Smooth muscle cell (in vitro differentiated cells): Measurements from ENCODE around the gene CBL. TPM values are rescaled to one million over a fixed set of nuclear protein-coding genes. Genes with fewer than 3 reads are reported as not detected.

Experiments used
- DNase-seq: peaks from one replicate; lab custom pipeline; 2025; ENCODE audit not compliant: unreplicated experiment; lab: John Stamatoyannopoulos, UW
- H2AFZ ChIP-seq: fragments of 200-600 bp; sonication (generic); 2 replicates; pipeline ENCODE4 v1.6.0; 2016; ENCODE audit warnings: antibody characterized with exemption, low read depth, mild to moderate bottlenecking
- H3F3A ChIP-seq: fragments of 200-600 bp; sonication (generic); 2 replicates; pipeline ENCODE4 v1.6.0; 2017; ENCODE audit warnings: antibody characterized with exemption, low read depth
- H3K27ac ChIP-seq: fragments of 200-600 bp; sonication (generic); 2 replicates; pipeline ENCODE4 v1.5.1; 2016; ENCODE audit warnings: low read depth, mild to moderate bottlenecking
- H3K27me3 ChIP-seq: fragments of 200-600 bp; sonication (generic); 2 replicates; pipeline ENCODE4 v1.6.1; 2016; ENCODE audit warnings: low read depth, mild to moderate bottlenecking
- H3K36me3 ChIP-seq: fragments of 200-600 bp; sonication (generic); 2 replicates; pipeline ENCODE4 v1.5.1; 2016; ENCODE audit warnings: low read depth
- H3K4me1 ChIP-seq: fragments of 200-600 bp; sonication (generic); 2 replicates; pipeline ENCODE4 v1.5.1; 2016; ENCODE audit warnings: low read depth
- H3K4me2 ChIP-seq: fragments of 200-600 bp; sonication (generic); 2 replicates; pipeline ENCODE4 v1.6.0; 2016; ENCODE audit warnings: mild to moderate bottlenecking
- H3K4me3 ChIP-seq: fragments of 200-600 bp; sonication (generic); 2 replicates; pipeline ENCODE4 v1.5.1; 2016; ENCODE audit warnings: mild to moderate bottlenecking
- H3K79me2 ChIP-seq: fragments of 200-600 bp; sonication (generic); 2 replicates; pipeline ENCODE4 v1.6.0; 2016; ENCODE audit warnings: low read depth, mild to moderate bottlenecking
- H3K9ac ChIP-seq: fragments of 200-600 bp; sonication (generic); 2 replicates; pipeline ENCODE4 v1.6.0; 2016; ENCODE audit warnings: low read depth
- H3K9me3 ChIP-seq: fragments of 200-600 bp; sonication (generic); replicated peaks from 2 replicates; pipeline ENCODE4 v1.5.1; 2016; ENCODE audit warnings: low read depth
- H4K20me1 ChIP-seq: fragments of 200-600 bp; sonication (generic); 2 replicates; pipeline ENCODE4 v1.6.0; 2016; ENCODE audit warnings: low read depth
- CTCF ChIP-seq: fragments of 200-600 bp; sonication (generic); IDR thresholded peaks from 2 replicates; pipeline ENCODE4 v1.5.1; 2017; ENCODE audit warnings: borderline replicate concordance, mild to moderate bottlenecking, antibody characterized with exemption; ENCODE audit not compliant: insufficient read depth, poor library complexity, severe bottlenecking
- WGBS: methylation state at CpG from one replicate; pipeline ENCODE4 v1.1.7; 2016; ENCODE audit warnings: low lambda C conversion rate; 5-methylcytosine and 5-hydroxymethylcytosine counted together
- polyA plus RNA-seq: library from polyadenylated mRNA; unstranded; fragments of >200 nt; fragmentation: Nextera tagmentation; extraction: Ambion mirVana; gene quantifications from 2 replicates; pipeline ENCODE4 v1.2.1, GENCODE V29; 2016
- total RNA-seq: library from RNA; depleted of rRNA; stranded (reverse); fragments of >200 nt; gene quantifications from 2 replicates; pipeline ENCODE4 v1.2.3, GENCODE V29; 2014

The CBL gene
- total and polyA plus RNA-seq, 2 experiments from 2014 or later = 5.0 to 18.9 TPM

DNA sequence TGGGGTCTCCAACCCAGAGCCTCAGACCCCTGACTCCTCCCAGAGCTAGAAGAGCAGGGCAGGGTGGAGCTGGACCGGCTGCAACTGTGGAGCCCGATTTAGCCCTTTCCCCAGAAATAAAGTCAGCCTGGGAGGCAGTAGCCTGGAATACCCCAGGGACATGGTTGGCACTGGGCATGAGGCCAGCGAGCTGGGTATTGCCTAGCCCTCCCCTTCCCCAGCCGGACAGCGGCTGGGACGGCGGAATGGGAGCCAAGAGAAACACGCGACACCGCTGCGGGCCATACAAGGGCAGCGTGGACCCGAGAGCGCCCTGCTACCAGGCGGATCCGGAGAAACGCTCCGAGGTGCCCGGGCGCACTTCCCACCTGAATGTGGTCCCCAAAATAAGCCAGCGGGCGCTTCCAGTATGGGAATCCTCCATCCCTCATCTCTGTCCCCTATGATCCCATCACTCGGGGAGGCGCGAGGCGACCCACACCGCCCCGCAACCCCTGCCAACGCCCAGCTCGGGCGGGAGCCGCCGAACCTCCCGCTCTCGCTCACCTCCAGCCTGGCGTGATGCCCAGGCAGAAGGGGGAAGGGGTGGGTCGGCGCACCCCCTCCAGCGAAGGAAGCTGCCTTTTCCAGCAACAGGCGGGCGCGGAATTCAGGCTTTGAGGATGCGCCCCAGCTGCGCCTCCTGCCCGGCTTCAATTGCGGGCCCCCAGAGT, 110.0 kb downstream of the CBL start:
- Histone ChIP-seq H3K79me2 (no peaks in the 10 kb centered on the region), H3K36me3 (no peaks in the 10 kb centered on the region), H3K27ac (no peak overlapping the region), H4K20me1 (no peaks in the 10 kb centered on the region), H3K4me2 (peak overlapping the region; percentile 100), H3K27me3 (no peaks in the 10 kb centered on the region), H3K4me1 (peaks cover 58% of the 10 kb centered on the region), H3K9me3 (no peaks in the 10 kb centered on the region), H3K9ac (peak overlapping the region; percentile 43), H2AFZ (peak overlapping the region; percentile 77), H3F3A (peaks cover 31% of the 10 kb centered on the region), H3K4me3 (peak overlapping the region; percentile 73)
- 2% methylated on average over 39 of the region's 46 CpGs for WGBS
- no peak for DNase-seq
- no peak for TF ChIP-seq CTCF

DNA sequence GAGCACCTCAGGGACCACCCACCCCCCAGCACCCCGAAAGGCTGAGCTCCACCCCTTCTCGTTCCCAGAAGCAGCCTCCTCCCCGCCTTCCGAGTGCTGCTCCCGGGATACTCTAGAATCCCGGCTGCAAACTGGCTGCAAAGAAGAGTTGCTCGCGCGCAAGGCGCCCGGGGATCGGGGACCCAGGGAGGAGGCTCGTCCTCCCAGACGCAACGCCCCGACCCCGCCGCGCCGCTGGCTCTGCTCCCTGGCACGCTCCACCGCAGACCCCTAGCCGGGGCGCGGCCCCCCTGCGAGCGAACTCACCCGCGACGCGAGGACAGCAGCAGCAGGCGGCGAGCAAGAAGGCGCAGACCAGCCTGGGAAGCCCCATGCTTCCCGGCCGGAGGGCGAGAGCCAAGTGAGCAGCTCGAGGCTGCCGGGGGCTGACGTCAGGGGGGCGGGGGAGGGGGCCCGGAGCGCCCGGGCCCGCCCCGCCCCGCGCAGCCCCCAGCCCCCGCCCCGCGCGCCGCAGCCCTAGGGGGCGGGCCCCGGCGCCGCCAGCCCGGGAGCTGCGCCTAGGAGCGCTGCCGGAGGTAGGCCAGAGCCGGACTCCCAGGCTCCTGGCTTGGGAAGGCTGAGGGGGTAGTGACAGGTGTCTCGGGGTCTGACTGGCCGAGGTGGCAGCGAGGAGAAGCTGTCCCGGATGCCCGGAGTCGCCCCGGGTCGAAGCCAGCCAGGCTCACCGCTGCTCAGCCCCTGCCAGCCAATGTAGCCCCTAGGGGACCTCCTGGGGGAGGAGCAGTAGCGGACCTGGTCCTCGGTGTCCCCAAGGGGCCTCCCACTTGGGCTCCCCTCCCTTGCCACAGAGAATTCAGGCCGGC, 110.8 kb downstream of the CBL start, which contains the start of gene MCAM:
TSS of gene MCAM (minus strand) at position 402 of the 863 bp plus-strand sequence. CDS start at position 373, 29 bp downstream.
- H3K36me3 ChIP-seq = no peaks in the 10 kb centered on the region
- peaks cover 61% of the 10 kb centered on the region for H3K4me1 ChIP-seq
- peak within 1 kb of the TSS; percentile 43 for H3K9ac ChIP-seq
- H3K27ac ChIP-seq = peak within 1 kb of the TSS; percentile 69
- H3K4me2 ChIP-seq = peak within 1 kb of the TSS; percentile 100
- H2AFZ ChIP-seq = peak within 1 kb of the TSS; percentile 77
- TF ChIP-seq CTCF = peak; percentile 4
- no peak for DNase-seq
- H3K4me3 ChIP-seq = peak within 1 kb of the TSS; percentile 73
- H4K20me1 ChIP-seq = no peaks in the 10 kb centered on the region
- H3F3A ChIP-seq = peaks cover 34% of the 10 kb centered on the region
- H3K27me3 ChIP-seq = no peaks in the 10 kb centered on the region
- WGBS = 2% methylated on average over 61 of the region's 74 CpGs
- no peaks in the 10 kb centered on the region for H3K79me2 ChIP-seq
- H3K9me3 ChIP-seq = no peaks in the 10 kb centered on the region

DNA sequence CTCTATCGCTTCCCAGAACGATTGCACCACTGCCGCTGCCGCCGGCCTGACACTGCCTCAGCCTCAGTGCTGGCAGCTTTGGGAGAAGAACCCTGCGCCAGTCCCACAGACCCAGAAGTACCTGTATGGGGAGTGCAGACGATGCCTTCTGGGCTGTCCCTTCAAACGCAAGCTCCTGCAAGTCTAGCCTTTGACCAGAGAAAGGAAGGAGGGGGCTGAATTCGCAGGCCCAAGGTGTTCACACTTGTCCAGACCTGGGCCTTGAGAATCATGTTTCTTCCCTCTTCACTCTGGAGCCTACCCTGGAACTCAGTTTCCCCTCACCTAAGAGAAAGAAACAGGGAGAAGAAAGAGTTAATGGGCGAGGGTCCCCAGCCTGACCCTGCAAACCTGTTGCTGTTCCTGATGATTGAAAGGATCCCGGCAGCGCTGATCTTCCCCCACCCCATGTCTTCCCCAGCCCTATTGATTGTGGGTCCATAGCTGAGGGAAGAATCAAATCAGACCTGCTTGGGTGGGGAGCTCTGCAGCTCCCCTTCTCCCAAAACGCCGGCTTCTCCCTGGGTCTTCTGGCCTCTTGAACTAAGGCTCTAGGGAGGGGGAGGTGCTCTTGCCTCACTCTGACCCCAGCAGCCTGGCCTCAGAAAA, 111.6 kb downstream of the CBL start:
- Histone ChIP-seq H2AFZ (no peak overlapping the region), H3K27me3 (no peaks in the 10 kb centered on the region), H3K36me3 (no peaks in the 10 kb centered on the region), H3K4me2 (peak overlapping the region; percentile 100), H3K4me3 (peak overlapping the region; percentile 73), H3K79me2 (no peaks in the 10 kb centered on the region), H3K27ac (peak overlapping the region; percentile 69), H3F3A (peaks cover 38% of the 10 kb centered on the region), H3K9ac (no peak overlapping the region), H3K9me3 (no peaks in the 10 kb centered on the region), H3K4me1 (peaks cover 61% of the 10 kb centered on the region), H4K20me1 (no peaks in the 10 kb centered on the region)
- no peak for TF ChIP-seq CTCF
- WGBS = 54% methylated on average over 14 of the region's 14 CpGs
- DNase-seq = no peak
